ENCODE measurements around the gene FXYD2. TPM values are rescaled to one million over a fixed set of nuclear protein-coding genes. Genes with fewer than 3 reads are reported as not detected.

The FXYD2 gene
- total RNA-seq, 4 donors from 2014 or later: 0.67 to 1.7 TPM; not detected in 2

GRCh38 chr11:117786135-117786870, 38.2 kb downstream of the FXYD2 start:
- DNase-seq: no peak
- Histone ChIP-seq H3K27me3 (no peaks in the 10 kb centered on the region), H3K4me3 (no peak overlapping the region), H3K4me1 (no peaks in the 10 kb centered on the region), H3K9me3 (no peaks in the 10 kb centered on the region), H3K27ac (no peak overlapping the region), H3K36me3 (no peaks in the 10 kb centered on the region)
- TF ChIP-seq POLR2A (IDR thresholded peaks at IDR 0.05) (no peak), CTCF (IDR thresholded peaks at IDR 0.05) (no peak)

- no peak for DNase-seq
- no peaks in the 10 kb centered on the region for H3K27me3 ChIP-seq
- no peak overlapping the region for H3K4me3 ChIP-seq
- TF ChIP-seq CTCF (IDR thresholded peaks at IDR 0.05): no peak
- no peak for TF ChIP-seq POLR2A (IDR thresholded peaks at IDR 0.05)
- no peaks in the 10 kb centered on the region for H3K4me1 ChIP-seq
- no peak overlapping the region for H3K27ac ChIP-seq
- no peaks in the 10 kb centered on the region for H3K36me3 ChIP-seq
- no peaks in the 10 kb centered on the region for H3K9me3 ChIP-seq
These were observed 42.4 kb downstream of the FXYD2 start for GRCh38 chr11:117782101-117782500.

GRCh38 chr11:117781627-117782026, 42.9 kb downstream of the FXYD2 start:
- H3K27me3 ChIP-seq: no peaks in the 10 kb centered on the region
- DNase-seq: no peak
- H3K4me3 ChIP-seq: no peak overlapping the region
- TF ChIP-seq POLR2A (IDR thresholded peaks at IDR 0.05): no peak
- TF ChIP-seq CTCF (IDR thresholded peaks at IDR 0.05): no peak
- H3K4me1 ChIP-seq: no peaks in the 10 kb centered on the region
- no peaks in the 10 kb centered on the region for H3K36me3 ChIP-seq
- H3K27ac ChIP-seq: no peak overlapping the region
- H3K9me3 ChIP-seq: no peaks in the 10 kb centered on the region

GRCh38 chr11:117780456-117780855, 44.1 kb downstream of the FXYD2 start:
- no peaks in the 10 kb centered on the region for H3K4me1 ChIP-seq
- no peak overlapping the region for H3K27ac ChIP-seq
- no peak overlapping the region for H3K4me3 ChIP-seq
- TF ChIP-seq POLR2A (IDR thresholded peaks at IDR 0.05): no peak
- DNase-seq: no peak
- H3K27me3 ChIP-seq: no peaks in the 10 kb centered on the region
- H3K9me3 ChIP-seq: no peaks in the 10 kb centered on the region
- H3K36me3 ChIP-seq: no peaks in the 10 kb centered on the region

- Histone ChIP-seq H3K27me3 (no peaks in the 10 kb centered on the region), H3K36me3 (no peaks in the 10 kb centered on the region), H3K4me3 (no peak overlapping the region), H3K4me1 (no peaks in the 10 kb centered on the region), H3K9me3 (no peaks in the 10 kb centered on the region), H3K27ac (no peak overlapping the region)
- TF ChIP-seq POLR2A (IDR thresholded peaks at IDR 0.05): no peak
- DNase-seq: no peak
These were observed 50.0 kb downstream of the FXYD2 start for GRCh38 chr11:117774553-117774952.

GRCh38 chr11:117772360-117772759, 52.2 kb downstream of the FXYD2 start:
- DNase-seq: no peak
- H3K36me3 ChIP-seq: no peaks in the 10 kb centered on the region
- H3K4me1 ChIP-seq: no peaks in the 10 kb centered on the region
- no peaks in the 10 kb centered on the region for H3K9me3 ChIP-seq
- H3K27ac ChIP-seq: no peak overlapping the region
- TF ChIP-seq CTCF (IDR thresholded peaks at IDR 0.05) (no peak), POLR2A (IDR thresholded peaks at IDR 0.05) (no peak)
- no peak overlapping the region for H3K4me3 ChIP-seq
- no peaks in the 10 kb centered on the region for H3K27me3 ChIP-seq

- Histone ChIP-seq H3K4me3 (no peak overlapping the region), H3K9me3 (no peaks in the 10 kb centered on the region), H3K27me3 (no peaks in the 10 kb centered on the region), H3K27ac (no peak overlapping the region), H3K36me3 (no peaks in the 10 kb centered on the region), H3K4me1 (no peaks in the 10 kb centered on the region)
- TF ChIP-seq POLR2A (IDR thresholded peaks at IDR 0.05): no peak
- no peak for DNase-seq
These were observed 52.7 kb downstream of the FXYD2 start for GRCh38 chr11:117771841-117772240.

Data from Peyer's patch (tissue), 4 donors.